Peyer's patch (tissue), 4 donors: Measurements from ENCODE around the gene TRIM10.

Experiments
- CTCF ChIP-seq, 6 experiments: fragments of 450-650 bp in 4 of 6; fragments of 200-600 bp in 2 of 6; sonication (generic) in 1 of 6; IDR thresholded peaks; one replicate each; pipeline ENCODE4 v1.5.1; 2017 to 2019; ENCODE audit warnings: antibody characterized with exemption in 6 of 6, mild to moderate bottlenecking in 3 of 6, moderate library complexity in 1 of 6
- POLR2A ChIP-seq, 2 donors: fragments of 450-650 bp; IDR thresholded peaks; one replicate each; pipeline ENCODE4 v1.5.1; 2017; ENCODE audit warnings: antibody characterized with exemption in 2 of 2, mild to moderate bottlenecking in 2 of 2, moderate library complexity in 2 of 2

DNA sequence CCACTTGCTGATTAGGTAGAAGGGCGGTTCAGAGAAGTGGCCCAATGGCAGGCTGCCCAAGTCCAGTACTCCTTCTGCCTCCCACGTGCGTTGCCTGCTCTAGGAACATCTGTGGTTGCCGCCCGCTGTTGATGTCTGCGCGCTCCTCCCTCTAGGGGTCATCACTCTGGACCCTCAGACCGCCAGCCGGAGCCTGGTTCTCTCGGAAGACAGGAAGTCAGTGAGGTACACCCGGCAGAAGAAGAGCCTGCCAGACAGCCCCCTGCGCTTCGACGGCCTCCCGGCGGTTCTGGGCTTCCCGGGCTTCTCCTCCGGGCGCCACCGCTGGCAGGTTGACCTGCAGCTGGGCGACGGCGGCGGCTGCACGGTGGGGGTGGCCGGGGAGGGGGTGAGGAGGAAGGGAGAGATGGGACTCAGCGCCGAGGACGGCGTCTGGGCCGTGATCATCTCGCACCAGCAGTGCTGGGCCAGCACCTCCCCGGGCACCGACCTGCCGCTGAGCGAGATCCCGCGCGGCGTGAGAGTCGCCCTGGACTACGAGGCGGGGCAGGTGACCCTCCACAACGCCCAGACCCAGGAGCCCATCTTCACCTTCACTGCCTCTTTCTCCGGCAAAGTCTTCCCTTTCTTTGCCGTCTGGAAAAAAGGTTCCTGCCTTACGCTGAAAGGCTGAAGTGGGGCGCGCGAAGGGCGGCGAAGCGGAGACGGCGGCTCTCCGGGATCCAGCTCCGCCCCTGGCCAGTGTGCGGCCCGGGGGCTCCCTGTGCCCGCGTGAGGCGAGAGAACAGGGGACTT is 10.9 kb upstream of the TRIM10 start:
- TF ChIP-seq POLR2A (IDR thresholded peaks at IDR 0.05) (no peak), CTCF (IDR thresholded peaks at IDR 0.05) (no peak)
